HG03039 (cell line): Measurements from ENCODE around the gene CLEC10A.

Experiments used
- ATAC-seq: cut with Tn5 transposase; IDR thresholded peaks from one replicate; pipeline ENCODE4 v1.9.1; 2021; ENCODE audit warnings: mild to moderate bottlenecking, moderate library complexity; ENCODE audit not compliant: unreplicated experiment

Gene CLEC10A

GRCh38 chr17:7042501-7043181 is 37.4 kb downstream of the CLEC10A start:
- ATAC-seq = no peak

DNA sequence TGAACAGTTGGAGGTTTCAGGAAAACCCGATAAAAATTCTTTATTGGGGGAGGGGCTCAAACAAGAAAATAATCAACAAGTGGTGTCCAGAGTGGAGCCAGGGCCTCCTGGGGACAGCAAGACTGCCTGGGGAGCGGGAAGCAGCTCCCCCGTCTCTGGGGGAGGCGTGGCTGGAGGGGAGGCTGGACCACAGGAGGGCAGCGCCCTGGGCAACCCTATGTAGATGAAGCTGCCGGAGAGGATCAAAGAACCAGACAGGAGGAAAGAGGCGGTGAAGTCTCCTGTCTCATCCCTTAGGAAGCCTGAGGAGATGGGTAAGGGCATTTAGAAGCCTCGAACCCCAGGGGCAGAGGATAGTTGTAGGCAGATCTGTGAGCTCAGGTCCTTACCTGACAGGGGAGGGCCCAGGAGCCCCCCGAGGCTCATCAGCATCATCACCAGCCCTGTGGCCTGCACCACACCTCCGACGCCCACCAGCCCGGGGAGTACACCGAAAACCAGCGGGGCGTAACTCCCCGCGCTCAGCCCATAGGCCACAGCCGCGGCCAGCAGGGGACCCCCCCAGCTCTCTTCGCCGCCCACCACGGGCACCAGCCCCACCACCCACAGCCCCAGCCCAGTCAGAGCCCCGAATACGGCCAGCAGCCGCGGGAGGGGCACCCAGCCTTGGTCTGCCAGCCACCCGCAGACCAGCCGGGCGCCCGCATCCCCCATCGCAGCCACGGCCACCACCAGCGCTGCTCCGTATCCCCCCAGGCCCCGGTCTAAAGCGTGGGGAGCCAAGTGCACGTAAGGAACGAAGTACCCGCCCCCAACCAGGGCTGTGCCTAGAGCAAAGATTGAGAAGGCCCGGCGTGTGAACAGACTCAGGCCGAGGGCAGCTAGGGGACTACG is 38.2 kb downstream of the CLEC10A start:
- ATAC-seq = no peak

DNA sequence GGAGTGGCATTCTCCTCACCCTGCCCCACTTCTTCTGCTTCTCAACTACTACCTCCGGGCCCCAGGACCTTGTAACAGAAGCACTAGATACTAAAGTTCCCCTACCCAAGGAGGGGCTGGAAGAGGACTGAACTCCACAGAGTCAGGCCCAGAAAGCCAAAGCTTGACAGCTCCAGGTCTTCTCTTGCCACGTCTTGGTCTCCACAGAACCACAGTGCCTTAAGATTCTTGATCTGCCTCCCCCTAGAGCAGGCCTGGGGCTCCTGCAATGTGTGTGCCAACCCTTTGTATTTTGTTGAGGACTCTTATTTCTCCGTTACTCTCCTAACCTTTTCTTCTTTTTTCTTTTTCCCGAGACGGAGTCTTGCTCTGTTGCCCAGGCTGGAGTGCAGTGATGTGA is 40.2 kb downstream of the CLEC10A start:
- no peak for ATAC-seq

DNA sequence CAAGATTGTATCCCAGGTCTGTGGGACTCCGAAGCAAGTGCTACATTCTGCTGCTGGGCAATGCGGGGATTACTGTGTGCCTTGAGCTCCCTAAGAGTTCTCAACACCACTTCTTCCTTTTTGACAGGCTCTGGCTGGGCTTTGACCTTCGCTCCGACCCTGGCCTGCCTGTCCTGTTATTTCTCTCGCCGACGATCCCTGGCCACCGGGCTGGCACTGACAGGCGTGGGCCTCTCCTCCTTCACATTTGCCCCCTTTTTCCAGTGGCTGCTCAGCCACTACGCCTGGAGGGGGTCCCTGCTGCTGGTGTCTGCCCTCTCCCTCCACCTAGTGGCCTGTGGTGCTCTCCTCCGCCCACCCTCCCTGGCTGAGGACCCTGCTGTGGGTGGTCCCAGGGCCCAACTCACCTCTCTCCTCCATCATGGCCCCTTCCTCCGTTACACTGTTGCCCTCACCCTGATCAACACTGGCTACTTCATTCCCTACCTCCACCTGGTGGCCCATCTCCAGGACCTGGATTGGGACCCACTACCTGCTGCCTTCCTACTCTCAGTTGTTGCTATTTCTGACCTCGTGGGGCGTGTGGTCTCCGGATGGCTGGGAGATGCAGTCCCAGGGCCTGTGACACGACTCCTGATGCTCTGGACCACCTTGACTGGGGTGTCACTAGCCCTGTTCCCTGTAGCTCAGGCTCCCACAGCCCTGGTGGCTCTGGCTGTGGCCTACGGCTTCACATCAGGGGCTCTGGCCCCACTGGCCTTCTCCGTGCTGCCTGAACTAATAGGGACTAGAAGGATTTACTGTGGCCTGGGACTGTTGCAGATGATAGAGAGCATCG is 41.8 kb downstream of the CLEC10A start:
- no peak for ATAC-seq

DNA sequence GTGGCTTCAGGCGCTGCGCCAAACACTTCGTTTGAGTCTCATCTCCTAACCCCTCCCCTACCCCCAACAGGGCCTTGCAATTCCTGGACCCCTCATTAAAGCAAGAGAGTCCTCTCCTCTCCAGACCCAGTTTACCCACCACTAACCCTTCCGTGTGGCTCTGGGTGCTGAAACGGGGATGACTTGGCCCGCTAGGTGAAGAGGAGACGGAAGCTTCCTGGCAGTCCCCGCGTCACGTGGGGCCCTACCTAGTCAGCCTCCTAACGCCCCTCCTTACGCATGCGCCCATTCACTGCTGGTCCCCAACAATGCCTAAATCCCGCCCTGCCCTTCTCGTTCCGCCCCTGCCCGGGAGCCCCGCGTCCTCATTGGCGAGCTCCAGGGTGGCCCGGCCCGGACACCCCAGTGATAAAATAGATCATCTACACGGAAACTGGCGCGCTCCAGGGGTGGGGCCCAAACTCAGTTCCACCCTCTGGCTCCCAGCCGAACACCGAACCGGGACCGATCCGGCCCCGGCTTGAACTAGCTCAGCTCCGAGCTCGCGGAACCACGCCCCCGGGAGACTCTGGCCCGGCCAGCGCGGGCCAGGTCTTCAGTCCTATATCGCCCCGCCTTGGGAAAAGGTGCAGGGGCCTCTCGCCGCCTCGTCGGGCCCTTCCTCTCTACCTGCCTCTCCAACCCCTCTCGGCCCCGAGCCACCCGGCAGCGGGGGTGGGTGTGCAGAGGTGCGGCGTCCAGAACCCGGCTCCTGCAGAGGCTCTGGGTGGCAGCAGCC is 44.3 kb downstream of the CLEC10A start, which contains the start of gene SLC16A13:
SLC16A13 (plus strand) TSS at position 425 of the 778 bp plus-strand sequence. CDS start 368 bp downstream, outside the sequence.
- ATAC-seq = peak; percentile 84

- no peak for ATAC-seq
These were observed 45.0 kb downstream of the CLEC10A start for GRCh38 chr17:7034955-7035590.

- ATAC-seq = no peak
These were observed 50.4 kb downstream of the CLEC10A start for GRCh38 chr17:7029659-7030058.

DNA sequence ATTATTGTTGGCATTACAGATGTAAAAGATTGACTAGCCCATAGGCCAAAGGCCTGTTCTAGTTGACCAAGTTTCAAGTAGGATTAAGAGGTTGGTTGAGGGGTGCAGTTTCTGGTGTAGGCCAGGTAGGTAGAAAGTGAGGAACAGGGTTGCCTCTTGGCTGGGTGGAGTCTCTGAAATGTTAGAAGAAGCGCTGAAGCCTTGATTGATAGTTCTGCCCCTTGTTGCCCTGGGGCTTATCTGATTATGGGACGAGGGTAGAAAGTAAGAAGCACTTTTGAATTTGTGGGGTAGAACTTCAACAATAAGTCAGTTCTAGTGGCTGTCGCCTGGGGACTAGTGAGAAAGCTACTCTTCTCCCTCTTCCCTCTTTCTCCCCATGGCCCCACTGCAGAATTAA is 51.0 kb downstream of the CLEC10A start:
- no peak for ATAC-seq

DNA sequence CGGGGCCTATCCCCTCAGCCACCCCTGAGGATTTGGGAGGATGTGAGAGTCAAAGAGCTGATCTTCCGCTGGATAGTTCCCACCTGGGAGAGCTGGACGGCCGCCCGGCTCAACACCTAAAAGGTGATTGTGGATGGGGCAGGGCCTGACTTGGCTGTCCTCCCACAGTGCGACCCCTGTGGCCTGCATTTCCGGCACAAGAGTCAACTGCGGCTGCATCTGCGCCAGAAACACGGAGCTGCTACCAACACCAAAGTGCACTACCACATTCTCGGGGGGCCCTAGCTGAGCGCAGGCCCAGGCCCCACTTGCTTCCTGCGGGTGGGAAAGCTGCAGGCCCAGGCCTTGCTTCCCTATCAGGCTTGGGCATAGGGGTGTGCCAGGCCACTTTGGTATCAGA is 52.7 kb downstream of the CLEC10A start:
- ATAC-seq = no peak

DNA sequence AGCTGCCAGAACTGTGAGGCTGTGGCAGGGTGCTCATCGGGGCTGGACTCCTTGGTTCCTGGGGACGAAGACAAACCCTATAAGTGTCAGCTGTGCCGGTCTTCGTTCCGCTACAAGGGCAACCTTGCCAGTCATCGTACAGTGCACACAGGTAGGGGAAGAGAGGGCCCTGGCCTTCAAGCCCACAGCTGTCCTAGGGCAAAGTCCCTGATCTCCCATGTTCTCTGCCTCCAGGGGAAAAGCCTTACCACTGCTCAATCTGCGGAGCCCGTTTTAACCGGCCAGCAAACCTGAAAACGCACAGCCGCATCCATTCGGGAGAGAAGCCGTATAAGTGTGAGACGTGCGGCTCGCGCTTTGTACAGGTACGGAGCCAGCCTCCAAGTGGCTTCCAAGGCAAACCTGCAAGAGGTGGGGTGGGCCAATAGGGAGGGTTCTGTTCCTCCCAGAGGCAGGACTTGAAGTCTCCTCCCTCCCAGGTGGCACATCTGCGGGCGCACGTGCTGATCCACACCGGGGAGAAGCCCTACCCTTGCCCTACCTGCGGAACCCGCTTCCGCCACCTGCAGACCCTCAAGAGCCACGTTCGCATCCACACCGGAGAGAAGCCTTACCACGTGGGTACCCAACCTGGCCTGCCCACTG is 53.5 kb downstream of the CLEC10A start:
- no peak for ATAC-seq

DNA sequence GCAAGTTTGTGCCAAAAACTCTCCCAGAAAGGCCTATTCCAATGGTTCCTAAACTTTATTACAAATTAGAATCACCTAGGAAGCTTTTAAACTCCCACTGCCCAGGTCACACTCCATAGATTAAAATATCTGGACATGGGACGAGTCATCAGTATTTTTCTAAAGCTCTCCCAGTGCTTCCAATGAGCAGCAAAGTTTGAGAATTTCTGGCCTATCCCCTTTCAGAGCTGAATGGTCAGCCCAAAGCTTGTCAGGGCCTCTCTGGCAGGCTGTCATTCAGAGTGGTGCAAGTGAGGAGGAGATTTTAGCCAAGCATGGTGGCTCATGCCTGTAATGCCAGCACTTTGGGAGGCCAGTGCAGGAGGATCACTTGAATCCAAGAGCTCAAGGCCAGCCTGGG is 54.8 kb downstream of the CLEC10A start:
- ATAC-seq = no peak
